ENCODE measurements around the gene PROS1.

- TF ChIP-seq POLR2A (IDR thresholded peaks at IDR 0.05; ENCODE audit: low read length) (no peak), CTCF (IDR thresholded peaks at IDR 0.05) (no peak), SMC3 (IDR thresholded peaks at IDR 0.05) (no peak), PHF8 (IDR thresholded peaks at IDR 0.05; ENCODE audit: borderline replicate concordance, low read depth) (no peak)
Measured at GRCh38 chr3:94009608-94010007, 35.9 kb upstream of the PROS1 start.
